Fibroblast of skin of abdomen (primary cell): ENCODE measurements around the gene RPL18.

Source experiments
- DNase-seq: peaks from one replicate; pipeline ENCODE4 v3.0.0-alpha.2; 2013

The RPL18 gene

DNA sequence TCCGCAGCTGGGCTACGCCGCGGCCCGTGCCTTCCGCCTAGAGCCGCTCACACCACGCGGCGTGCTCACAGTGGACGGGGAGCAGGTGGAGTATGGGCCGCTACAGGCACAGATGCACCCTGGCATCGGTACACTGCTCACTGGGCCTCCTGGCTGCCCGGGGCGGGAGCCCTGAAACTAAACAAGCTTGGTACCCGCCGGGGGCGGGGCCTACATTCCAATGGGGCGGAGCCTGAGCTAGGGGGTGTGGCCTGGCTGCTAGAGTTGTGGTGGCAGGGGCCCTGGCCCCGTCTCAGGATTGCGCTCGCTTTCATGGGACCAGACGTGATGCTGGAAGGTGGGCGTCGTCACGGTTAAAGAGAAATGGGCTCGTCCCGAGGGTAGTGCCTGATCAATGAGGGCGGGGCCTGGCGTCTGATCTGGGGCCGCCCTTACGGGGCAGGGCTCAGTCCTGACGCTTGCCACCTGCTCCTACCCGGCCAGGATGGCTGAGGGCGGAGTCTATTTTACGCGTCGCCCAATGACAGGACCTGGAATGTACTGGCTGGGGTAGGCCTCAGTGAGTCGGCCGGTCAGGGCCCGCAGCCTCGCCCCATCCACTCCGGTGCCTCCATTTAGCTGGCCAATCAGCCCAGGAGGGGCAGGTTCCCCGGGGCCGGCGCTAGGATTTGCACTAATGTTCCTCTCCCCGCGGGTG, 10.8 kb upstream of the RPL18 start:
- no peak for DNase-seq

DNA sequence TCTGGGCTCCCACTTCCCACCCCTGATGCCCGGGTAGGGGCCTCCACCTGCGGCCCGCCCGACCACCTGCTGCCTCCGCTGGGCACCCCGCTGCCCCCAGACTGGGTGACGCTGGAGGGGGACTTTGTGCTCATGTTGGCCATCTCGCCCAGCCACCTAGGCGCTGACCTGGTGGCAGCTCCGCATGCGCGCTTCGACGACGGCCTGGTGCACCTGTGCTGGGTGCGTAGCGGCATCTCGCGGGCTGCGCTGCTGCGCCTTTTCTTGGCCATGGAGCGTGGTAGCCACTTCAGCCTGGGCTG, 10.3 kb upstream of the RPL18 start:
- DNase-seq = no peak

DNA sequence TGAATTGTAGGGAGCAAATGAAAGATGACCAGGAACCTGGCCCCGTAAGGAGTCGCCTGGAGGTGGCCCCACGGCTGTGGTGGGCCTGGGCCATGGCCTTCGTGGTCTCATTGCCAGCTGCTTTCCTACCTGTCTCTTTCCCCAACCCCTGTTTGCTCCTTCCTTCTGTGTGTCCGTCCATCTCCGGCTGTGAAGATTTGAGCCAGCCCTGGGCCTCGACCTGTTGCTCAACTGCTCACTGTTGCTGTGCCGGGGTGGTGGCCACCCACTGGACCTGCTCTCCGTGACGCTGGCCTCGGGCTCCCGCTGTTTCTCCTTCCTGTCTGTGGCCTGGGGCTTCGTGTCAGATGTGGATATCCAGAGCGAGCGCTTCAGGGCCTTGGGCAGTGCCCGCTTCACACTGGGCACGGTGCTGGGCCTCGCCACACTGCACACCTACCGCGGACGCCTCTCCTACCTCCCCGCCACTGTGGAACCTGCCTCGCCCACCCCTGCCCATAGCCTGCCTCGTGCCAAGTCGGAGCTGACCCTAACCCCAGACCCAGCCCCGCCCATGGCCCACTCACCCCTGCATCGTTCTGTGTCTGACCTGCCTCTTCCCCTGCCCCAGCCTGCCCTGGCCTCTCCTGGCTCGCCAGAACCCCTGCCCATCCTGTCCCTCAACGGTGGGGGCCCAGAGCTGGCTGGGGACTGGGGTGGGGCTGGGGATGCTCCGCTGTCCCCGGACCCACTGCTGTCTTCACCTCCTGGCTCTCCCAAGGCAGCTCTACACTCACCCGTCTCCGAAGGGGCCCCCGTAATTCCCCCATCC, 9.7 kb upstream of the RPL18 start:
- DNase-seq = no peak

DNA sequence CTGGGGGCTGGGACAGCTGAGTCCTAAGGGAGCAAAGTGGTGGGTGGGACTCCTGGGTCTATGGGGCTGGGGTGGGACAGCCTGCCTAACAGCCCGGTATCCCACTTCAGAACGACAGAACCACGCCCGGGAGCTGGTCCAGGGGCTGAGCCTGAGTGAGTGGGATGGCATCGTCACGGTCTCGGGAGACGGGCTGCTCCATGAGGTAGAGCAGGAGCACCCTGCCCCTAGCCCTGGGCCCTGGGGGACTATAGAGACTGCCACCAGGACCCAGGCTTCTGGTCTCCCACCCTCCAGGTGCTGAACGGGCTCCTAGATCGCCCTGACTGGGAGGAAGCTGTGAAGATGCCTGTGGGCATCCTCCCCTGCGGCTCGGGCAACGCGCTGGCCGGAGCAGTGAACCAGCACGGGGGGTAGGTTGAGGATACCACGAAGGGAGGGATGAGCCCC, 8.9 kb upstream of the RPL18 start:
- DNase-seq = no peak

DNA sequence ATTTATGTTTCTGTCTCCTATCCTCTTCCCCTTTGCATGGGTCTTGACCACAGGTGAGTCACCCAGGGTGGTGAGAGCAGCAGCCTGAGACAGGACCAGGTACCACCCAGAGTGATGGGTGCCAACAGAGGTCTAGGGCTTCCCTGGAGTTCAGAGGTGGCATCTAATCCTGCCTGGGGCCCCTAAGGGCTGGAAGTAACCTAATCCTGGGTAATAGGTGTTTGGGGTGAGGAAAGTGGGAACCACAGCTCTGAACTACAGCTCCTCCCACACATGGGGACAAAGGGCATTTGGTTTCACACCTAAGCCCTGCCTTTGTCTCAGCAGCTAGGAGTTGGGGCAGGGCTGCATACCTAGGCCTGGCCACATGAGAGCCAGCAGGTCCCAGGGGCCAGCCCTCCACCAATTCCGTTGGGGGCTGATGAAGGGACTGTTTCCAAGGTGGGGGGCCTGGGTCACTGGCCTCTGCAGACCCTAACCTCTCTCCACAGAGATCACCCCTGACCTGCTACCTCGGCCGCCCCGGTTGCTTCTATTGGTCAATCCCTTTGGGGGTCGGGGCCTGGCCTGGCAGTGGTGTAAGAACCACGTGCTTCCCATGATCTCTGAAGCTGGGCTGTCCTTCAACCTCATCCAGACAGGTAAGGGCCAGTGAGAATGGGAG, 8.4 kb upstream of the RPL18 start:
- no peak for DNase-seq

DNA sequence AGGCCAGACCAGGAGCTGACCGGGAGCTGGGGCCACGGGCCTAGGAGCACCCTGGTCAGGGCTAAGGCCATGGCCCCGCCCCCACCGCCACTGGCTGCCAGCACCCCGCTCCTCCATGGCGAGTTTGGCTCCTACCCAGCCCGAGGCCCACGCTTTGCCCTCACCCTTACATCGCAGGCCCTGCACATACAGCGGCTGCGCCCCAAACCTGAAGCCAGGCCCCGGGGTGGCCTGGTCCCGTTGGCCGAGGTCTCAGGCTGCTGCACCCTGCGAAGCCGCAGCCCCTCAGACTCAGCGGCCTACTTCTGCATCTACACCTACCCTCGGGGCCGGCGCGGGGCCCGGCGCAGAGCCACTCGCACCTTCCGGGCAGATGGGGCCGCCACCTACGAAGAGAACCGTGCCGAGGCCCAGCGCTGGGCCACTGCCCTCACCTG, 6.9 kb upstream of the RPL18 start:
- no peak for DNase-seq

DNA sequence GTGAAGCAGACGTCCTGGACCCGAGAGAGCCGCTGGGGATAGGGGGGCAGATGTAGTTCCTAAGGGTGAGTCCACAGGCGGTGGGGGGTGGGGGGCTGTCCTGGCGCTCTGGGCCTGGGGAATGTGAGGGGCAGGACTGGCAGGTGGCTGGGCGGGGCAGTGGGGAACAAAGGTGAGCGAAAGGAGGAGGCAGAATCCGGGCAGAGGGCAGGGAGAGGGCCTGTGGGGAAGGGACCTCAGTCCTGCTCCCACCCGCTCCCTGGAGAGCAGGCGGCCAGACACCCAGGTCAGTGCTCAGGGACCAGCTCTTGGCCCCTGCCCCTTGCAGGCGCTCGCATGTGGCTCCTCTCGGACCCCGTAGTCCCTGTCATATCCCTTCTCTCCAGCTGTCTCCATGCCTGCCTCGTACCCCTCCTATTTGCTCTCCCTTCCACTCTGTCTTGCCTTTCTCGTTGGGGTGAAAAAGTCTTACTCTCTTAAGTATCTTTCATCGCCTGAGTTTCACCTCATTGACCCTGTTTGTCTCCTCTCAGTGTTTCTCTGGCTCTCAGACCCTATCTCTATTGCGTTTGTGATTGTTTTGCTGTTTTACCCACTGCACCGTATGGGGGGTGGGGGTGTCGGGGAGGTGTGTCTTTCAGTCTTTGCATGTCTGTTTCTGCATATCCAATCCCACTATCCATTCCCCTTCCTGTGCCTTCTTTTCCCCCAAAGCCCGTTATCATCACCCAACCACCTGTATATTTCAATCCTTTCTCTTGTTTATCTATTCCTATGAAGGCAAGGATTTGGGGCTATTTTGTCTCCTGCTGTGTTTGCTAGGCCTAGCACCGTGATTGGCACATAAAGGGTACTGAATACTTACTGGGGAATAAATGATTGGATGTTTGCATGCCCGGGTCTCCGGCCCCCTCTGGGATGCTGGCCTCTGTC, 6.1 kb upstream of the RPL18 start:
- no peak for DNase-seq

DNA sequence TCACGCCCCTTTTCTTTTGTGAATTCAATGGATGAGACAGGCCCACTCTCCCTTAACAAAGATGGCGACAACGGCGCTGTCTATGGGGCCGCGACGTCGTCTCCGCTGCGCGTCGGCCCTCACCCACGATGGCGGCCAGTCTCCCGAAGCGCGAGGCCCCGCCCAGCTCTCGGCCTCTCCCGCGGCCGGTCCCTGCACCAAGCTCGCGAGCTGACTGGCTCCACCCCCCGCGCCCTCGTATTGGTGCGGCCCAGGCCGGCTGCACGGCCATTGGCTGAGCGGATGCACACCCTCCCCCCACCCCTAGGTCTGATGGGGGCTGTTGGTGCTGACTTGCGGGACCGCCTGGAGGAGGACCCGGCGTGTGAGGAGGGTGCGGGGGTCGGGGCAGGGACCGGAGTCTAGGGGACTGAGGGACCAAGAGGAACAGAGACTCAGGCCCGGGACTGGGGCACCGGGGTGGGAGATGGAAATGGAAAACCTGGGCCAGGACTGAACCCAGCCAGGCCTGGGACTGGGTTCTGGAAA, 5.2 kb upstream of the RPL18 start:
- peak; percentile 98 for DNase-seq

DNA sequence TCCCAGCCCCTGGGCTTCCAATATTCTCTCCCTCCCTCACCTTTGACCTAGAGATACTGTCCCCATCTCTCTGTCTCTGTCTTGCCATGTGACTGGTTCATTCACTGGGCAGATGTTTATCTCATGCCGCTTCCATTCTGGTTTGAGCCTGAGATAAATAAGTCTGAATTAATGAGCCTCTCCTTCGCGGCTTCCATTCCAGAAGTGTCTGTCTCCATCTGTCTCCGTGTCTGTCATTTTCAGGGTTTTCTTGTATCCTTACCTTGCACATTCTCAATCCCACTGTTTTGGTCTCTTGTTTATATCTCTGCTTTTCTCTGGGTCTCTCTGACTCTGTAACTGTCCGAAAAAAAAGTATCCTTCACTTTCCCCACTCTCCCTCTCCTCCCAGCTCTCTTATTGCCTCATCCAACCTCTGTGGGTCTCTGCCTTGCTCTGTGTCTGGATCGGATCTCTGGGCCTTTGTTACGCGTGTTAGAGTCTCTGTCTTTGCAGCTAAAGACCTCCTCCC, 4.6 kb upstream of the RPL18 start:
- DNase-seq = no peak

DNA sequence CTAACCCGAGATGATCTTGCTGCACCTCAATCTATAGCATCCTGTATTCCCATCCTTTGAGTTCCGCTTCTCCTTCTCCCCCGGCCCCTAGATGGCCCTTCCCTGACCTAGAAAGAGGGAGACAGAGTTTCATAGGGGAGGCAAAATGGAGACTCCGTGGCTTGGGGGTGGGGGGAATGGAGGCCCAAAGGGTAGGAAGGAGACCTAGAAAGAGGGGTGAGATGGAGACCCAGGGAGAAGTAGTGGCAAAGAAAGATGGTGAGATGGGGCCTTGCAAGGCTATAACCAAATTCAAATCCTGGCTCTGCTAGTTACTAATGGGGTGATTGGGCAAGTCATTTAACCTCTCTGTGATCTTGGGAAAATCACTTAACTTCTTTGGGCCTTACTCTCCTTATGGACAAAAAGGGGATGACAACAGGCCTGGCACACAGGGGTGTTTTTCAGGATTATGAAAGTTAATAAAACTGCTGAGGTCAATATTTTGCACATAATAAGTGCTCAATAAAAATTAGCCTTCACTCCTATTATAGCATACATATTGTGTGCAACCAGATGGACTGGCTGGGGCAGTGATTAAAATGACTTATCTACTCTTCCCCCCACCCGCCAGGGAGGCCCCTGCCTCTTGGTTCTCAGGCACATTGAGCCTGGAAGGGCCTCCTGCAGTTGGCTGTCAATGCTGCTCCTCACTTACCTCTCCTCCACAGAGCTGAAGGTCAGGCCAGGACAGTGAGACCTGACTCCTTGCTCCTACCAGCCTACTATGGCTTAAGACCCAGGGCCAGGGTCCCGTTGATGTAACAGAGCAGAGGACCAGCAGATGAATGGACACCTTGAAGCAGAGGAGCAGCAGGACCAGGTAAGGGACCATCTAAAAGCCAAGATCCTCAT, 961 bp upstream of the RPL18 start:
- no peak for DNase-seq

DNA sequence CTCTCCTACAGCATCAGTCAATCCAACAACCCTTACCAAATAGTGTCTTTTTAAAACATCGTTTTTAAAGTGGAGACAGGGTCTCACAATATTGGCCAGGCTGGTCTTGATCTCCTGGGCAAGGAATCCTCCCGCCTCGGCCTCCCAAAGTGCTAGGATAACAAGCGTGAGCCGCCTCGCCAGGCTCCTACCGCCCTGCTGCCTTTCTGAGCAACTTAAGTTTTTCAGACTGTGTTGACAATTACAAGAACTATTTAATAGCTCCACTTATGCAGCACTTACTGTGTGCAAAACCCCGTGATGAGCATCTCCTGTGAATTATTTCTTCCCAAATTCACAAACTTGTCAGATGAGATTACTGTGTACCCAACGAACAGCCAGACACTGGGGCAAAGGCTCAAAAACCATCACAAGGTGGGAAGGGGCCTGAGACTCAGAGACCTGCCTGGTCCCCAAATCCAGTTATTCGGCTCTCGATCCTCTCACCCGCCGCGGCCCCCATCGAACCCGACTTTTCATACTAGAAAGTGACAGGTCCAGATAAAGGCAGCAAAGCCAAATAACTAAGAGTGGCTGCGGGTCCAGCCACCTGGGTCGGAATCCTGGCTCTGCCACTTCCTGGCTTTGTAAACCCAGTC, 581 bp downstream of the RPL18 start:
- DNase-seq = no peak

DNA sequence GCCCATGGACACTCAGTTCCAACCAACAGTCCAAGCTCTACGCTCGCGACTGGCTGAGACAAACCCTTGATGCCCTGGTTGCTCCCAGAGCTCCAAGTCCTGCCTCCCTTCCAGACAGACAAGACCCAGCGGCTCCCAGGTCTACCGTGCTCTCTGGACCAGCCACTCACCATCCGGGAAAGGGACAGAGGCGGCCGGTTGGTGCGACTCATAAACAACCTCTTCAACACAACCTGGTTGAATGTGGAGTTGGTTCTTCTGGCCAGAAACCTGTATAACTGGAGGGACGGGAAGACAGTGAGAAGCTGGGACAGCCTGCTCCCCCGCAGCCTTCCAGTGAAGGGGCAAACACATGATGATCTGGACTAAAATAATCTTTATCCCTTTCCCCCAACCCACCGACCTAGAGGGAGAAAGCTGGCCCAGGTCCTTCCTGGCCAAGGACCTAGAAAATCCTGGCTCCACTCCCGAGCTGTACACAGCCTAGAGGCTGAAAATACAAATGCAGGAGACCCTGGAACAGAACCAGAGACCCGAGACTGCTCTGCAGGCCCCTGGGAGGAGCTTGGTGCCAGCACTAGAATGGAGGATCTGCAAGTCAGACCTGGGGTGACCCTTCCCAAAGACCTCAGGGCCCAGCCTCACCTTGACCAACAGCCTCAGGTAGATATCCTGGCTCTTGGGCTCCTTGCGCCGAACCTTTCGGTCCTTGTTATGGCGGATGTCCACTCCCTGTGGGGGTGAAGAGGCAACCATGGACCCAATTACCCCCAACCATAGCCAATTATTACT, 1.6 kb downstream of the RPL18 start:
- DNase-seq = no peak

DNA sequence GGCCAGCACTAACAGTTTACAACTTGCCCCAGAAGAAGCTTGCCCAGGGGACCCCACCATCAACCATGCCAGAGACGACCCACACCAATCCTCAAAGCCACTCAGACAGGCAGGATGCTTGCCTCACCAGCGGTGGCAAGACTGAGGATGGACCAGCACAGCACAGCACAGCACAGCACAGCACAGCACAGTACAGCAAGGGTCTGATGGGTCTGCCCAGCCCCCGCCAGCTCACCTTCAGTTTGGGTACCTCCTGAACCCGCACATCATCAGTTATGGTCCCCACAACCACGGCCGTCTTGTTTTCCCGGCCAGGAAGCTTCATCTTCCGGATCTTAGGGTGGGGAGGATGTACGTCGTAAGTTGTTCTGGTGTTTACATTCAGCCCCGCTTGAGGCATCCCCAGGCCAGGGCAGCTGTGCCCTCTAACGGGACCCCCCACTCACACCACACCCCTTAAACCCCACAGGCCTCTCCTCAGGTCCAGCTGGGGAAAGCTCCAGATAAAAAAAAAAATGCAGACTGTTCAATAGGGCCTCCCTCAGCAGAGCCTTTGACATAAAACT, 2.4 kb downstream of the RPL18 start:
- no peak for DNase-seq

DNA sequence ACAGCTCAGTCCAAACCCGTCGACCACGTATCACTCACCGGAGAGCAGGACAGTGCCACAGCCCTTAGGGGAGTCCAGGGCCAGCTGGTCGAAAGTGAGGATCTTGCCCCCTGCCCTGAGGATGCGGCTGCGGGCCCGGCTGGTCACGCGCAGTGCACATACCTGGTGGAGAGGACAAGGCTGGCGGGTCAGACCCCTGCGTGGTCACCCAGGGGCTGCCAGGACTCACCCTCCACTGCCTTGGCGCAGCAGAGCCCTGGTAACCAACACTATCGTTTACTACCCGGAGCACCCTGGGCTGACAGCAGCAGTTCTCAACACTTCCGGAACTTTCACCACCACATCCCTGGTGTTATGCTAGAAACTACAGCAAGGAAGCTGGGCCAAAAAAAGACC, 2.9 kb downstream of the RPL18 start:
- DNase-seq = no peak

DNA sequence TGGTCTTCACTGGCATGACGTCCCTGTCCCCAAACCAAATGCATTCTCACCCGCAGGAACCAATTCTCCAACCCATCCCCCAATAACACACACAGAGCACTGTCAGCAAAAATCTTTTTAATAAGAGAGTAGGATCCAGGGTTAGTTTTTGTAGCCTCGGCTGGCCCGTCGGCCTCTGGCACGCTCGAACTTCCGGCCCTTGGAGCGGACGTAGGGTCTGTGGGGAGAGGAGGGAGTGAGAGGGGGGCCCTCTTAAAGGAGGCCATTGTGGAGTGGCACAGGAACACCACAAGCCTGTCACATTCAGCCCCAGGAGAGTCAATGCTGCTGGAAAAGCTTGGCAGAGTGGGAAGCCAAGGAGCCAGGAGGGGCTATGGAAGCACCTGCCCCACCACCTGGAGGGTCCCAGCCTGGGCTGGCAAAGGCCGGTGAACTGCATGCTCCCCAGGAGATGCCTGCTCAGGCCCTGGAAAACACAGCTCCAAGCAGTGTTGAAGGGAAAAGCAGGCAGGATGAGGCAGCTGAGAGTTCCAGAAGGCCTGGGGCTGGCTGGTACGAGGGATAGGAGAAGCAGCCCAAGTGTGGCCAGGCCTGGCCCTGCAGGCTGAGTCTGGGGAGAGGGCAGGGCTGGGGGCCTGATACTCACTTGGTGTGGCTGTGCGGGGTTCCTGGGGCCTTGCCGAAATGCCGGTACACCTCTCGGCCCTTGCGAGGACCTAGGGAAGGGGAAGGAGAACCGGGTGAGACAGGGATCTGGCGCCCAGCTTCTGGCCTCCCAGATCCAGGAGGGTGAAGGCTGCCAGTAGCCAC, 3.5 kb downstream of the RPL18 start:
- no peak for DNase-seq

DNA sequence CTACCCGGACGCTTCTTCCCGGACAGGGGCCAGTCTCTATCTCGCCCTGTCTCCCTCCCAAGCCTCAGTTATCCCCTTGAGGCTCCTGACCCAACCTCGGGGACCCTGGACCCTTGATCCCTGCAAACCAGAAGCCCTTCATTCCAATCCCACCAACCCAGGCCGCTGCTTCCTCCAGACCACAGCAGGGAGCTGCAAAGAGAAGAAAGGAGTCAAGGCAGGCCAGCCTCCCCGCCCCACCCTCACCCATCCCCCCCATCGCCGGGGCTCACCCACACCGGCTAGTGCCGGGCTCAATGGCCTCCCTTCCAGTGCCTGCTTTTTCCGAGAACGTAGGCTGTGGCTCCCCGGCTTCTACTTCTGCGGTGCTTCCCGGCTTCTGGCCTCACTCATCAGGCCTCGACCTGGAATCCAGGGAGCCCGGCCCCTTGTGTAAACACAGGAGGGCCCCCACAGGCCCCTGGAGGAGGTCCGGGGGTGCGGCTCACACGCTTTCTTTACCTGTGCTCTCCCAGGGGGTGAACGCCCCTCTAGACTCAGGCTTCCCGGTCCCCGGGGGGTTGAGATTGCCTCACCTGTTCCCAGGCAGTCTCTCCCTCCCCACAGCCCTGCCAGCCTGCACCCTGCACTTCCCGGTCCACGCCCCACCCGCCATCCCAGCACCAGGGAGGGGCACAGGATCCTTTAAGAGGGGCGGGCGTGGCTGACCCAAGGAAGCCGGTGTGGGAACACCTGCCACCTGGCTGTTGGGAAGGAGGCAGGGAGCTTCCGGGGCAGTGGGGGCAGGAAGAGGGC, 4.3 kb downstream of the RPL18 start, which contains the start of gene FAM83E:
TSS of gene FAM83E (minus strand) at position 641 of the 795 bp plus-strand sequence. CDS start 1,704 bp downstream, outside the sequence.
- no peak for DNase-seq

DNA sequence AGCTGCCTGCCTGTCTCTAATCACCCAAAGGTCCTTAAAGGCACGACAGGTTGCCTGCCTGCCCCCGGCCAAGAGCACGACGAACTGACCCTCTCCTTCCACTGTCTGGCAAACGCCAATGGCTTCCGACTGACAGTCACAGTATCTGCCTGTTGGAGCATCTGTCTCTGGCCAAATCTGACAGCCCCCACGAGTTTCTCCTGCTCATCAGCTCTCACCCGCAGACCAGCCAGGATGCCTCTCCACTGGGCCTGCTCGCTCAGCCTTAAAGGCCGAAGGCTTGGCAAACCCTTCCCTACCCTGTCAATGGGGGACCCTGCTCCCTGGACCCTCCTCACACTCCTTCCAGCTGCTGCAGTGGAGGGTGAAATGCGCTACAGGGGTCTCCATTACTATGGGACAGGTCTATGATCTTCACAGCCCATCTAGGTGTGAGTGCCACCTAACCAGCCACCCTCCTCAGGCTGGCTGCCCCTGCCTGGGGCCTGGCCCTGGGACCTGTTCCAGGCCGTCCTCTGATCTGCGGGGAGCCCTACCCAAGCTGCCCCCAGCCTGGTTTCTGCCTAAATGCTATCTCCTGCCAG, 5.0 kb downstream of the RPL18 start:
- DNase-seq = no peak
